T-helper 1 cell treated with Interleukin-12 subunit alpha and Interleukin-12 subunit beta and Interleukin-4 antibody, amounts not matched to agents 30 ng/mL and 1 ng/mL, for 36 hours (primary cell): ENCODE data around the gene OSBPL3. TPM values are rescaled to one million over a fixed set of nuclear protein-coding genes. Genes with fewer than 3 reads are reported as not detected.

Source experiments
- intact Hi-C: fragments of 100-400 bp; cut with micrococcal nuclease; formaldehyde crosslinking; loops from one replicate; pipeline ENCODE4 v1.15.1; 2024
- total RNA-seq: library from RNA; stranded (reverse); gene quantifications from 2 replicates; pipeline ENCODE4 v1.2.3, GENCODE V29; 2022

The OSBPL3 gene
- total RNA-seq, 1 donor from 2014 or later, result 74.0 TPM

DNA sequence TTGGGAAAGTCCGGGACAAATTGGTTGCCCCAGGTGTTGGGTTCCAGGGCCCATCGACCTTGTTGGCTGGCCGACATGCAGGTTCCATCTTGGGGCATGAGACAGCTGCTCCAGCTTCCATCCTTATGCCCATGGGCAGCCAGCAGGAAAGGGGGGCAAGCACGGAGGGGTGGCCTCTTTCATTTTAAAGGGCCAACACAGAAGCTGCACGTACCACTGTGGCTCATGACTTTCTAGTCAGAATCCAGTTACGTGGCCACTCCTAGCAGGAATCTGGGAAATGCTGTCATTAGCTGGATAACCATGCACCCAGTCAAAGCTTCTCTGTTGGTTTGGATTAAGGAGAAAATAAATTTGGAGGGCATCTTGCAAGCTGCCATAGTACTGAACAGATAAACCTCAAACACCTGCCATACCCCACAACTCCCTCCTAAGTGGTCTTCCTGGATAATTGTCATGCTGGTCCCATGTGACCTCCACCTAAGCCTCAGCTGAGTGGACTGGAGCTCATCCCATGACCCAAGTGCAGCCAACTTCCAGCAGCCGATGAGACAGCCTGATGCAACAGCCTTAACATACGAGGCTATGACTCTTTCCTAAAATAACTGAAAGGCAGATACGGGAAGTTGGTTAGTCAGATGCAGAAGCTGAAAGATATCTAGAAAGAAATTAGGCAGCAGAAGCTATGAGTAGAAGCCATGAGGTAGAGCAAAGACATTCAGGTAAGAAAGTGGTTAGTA, 201.3 kb downstream of the OSBPL3 start:
- intact Hi-C loops, result no loop called here

DNA sequence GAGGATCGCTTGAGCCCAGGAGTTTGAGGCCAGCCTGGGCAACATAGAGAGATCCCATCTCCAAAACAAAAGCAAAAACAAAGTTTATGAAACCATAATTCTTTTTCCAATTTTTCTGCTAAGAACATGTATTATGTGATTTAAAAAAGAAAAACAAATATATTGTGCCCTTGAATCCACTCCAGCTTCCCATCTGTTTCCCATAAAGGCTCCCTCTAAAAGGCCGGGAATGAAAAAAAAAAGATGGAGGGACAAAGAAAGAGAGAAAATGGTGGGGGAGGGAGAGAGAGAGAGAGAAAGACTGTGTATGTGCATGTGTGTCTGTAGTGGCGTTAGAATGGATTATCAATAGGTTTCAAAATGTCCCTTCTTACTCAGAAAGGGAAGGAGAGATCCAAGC, 202.2 kb downstream of the OSBPL3 start:
- intact Hi-C loops, result no loop called here

DNA sequence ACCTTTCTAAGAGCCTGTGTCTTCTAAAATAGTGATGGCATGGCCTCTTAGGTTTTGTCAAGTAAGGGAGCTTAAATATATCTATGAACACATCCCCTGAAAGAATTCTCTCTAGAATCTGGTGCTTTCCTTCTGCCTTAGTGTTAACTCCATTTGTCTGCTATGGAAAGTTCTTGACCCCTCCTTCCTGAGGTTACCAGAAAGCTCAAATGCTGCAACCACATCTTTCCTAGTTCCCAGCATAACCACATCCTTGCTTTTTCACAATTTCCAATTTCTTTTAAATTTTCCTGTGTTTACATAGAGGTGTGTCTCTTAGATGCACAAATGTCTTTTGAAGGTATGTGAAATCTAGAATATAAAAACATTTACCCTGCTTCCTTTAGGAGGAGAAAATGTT, 206.3 kb downstream of the OSBPL3 start:
- intact Hi-C loops, result no loop called here

DNA sequence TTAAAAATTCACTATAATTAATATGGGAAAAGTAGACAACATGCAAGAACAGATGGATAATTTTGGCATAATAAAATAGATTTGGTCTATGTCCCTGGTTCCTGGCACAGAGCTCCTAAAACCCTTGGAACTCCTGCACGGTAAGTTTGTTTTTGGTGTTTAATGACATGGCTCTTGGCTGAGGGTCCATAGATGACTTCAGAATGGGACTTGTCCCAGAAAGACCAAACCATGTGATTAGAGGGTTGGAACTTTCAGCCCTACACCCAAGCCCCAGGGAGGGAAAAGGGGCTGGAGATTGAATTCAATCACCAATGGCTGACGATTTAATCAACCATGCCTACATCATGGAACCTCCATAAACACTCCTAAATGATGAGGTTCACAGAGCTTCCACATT, 210.1 kb downstream of the OSBPL3 start:
- intact Hi-C loops, result loop anchor here (2.0 kb wide), 1 partner anchor 15 kb away; no protein-coding TSS in a partner anchor

DNA sequence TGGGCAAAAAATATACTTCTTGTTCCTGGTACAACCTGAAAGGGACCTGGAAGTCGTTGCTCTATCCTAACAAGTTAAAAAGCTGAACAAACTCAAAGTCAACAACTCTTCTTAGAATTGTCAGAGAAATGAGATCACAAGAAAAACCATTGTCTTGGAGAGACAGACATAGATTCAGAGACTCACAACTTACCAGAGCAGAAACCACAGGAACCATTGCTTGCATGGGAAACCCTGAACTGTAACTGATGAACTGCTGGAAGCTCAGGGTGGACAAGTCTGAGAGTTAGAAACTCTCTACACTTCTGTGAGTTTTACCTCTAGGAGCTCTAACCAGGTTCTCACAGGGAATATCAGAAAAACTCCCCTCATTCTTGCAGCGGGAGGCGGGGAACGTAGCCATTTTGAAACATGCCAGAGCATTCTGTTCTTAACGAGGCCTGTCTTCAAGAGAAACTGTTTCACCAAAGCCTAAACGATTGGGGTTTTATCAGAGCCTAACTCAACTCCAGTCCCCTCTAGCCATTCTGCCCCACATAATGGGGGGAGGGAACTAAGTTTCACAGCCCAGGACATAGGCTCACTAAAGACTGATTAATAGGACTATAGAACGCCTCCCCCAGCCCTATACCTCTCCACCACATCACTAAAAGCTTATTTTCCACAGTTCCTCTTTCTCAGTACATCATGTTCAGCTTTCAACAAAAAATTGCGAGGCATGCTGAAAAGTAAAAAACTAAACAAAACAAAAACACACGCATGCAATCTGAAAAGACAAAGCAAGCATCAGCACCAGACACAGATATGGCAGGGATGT, 210.8 kb downstream of the OSBPL3 start:
- intact Hi-C loops, result loop anchor here (2.0 kb wide), 1 partner anchor 14 kb away; no protein-coding TSS in a partner anchor

DNA sequence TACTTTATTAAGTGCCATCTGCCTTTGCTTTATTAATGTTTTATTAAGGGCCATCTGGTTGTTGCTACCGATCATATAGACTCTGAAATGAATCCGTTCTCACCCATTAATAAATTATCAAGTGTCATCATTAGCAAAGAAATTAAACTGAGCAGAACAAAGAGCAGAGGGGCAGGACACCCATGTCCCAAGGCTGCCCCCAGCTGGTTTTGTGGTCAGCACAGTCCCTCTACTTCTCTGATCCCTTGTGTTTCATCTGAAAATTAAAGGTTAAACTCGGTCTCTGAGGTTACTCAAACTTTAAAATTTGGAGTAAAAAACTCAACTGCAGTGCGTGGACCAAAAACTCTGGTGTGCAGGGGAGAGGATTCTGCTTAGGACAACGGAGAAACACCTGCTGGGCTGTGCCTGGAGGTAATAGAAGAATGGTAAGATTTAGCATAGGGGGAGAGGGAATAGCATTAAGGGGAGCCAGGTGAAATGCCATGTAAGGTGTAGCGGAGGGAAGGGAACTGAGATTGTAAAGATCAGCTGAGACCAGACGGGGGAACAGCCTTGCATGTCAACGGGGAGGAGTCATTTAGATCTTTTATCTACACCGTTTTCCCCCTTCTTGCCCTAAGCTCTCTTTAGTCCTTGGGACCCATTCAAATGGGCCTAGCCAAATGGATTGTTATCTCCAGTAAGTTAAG, 212.0 kb downstream of the OSBPL3 start:
- intact Hi-C loops, result loop anchor here (2.0 kb wide), 1 partner anchor 13 kb away; no protein-coding TSS in a partner anchor

DNA sequence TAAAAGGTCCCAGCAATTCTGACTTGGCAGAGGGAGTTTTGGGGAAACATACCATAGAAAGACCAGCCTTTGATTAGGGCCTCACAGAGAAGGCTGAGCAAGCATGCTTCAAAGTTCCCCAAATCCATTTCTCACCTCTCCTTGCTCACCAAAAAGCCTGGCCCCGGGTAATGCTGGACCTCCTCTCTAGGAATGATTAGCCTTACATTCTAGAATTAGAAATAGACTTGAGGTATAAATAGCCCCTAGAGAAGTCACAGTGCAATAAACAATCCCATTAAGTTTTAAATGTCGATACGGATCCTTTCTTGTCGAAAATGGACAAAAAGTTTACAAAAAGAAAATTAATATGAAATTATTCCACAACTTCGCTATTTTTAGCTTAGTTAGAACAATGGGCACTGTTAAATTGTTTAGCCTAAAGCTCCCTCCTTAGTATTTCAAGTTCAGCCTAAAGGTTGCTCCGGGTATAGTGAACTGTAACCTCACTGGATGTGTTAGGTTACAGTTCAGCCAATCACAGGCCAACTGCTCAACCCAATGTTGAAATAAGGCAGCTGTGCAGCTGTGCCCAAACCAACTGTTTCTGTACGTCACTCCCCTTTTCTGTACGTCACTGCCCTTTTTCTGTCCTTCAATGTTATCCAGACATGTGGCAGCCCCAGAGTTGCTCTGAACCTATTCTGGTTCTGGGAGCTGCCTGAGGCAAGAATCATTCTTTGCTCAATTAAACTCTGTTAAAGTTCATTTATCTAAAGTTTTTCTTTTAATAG, 214.8 kb downstream of the OSBPL3 start:
- intact Hi-C loops, result no loop called here

DNA sequence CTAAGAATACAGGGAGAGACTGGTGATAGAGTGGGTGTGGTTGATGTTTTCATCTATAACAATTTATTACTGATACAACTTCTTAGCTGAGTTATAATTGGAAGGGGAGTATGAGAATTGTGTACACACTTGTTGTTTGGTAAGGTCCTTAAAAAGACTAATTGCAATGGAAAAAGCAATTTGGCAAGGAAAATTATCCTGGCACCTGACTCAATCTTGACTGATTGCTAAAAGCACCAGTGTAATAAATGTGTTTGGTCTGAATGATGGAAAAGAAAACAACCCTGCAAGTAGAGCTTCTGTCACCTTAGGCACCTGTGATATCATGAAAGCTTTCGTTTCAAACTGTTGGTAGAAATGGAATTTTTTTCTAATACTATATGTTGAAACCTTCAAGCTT, 216.0 kb downstream of the OSBPL3 start:
- intact Hi-C loops, result no loop called here

DNA sequence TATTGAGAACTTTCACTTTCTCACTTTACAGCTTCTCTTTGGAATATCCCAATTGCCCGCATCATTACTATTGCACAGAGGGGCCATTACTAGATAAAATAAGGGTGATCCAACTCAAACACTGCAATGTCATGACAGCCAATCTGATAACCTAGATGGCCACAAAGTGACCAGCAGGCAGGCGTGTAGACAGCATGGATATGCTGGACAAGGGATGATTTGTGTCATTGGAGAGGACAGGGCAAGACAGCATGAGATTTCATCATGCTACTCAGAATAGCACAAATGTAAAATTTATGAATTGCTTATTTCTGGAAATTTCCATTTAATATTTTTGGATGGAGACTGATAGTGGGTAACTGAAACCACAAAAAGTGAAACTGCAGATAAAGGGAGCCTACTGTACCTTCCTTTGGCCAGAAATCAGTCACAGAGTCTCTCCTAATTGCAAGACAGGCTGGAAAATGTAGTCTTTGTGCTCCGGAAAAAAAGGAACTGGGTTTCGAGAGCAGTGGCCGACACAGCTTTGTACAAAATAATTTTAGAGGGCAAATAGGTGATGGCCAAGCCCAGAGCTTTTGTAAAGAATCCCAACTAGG, 216.6 kb downstream of the OSBPL3 start:
- intact Hi-C loops, result no loop called here

DNA sequence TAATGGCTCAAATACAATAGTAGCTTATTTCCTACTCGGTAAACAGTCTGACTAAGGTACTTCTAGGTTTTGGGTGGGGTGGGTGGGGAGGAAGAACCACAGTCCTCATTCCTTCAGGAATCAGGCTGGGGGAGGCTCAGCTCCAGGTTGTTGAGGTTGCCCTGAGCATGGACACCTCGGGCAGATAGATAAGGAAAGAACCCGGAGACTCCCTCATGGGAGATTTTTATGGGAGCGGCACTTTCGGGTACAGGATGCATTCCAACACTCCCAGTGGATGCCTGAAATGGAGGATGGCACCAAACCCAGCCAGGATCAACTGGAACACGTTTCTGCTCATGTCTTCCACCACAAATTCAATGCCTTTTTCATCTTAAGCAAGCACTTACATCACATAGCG, 217.2 kb downstream of the OSBPL3 start:
- intact Hi-C loops, result no loop called here

DNA sequence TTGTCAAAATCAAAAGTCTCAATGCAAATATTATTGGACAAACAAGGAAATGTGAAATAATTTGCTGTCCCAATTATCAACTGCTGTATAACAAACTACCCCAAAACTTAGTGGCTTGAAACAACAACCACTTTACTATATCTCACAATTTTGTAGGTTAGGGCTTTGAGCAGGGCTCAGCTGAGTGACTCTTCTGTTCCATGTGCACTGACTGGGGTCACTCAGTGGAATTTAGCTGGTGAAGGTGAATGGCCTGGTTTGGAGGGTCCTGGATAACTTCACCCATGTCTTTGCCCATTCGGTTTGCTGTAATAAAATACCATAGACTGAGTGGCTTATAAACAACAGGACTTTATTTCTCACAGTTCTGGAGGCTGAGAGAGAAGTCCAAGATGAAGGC, 219.0 kb downstream of the OSBPL3 start:
- intact Hi-C loops, result no loop called here

DNA sequence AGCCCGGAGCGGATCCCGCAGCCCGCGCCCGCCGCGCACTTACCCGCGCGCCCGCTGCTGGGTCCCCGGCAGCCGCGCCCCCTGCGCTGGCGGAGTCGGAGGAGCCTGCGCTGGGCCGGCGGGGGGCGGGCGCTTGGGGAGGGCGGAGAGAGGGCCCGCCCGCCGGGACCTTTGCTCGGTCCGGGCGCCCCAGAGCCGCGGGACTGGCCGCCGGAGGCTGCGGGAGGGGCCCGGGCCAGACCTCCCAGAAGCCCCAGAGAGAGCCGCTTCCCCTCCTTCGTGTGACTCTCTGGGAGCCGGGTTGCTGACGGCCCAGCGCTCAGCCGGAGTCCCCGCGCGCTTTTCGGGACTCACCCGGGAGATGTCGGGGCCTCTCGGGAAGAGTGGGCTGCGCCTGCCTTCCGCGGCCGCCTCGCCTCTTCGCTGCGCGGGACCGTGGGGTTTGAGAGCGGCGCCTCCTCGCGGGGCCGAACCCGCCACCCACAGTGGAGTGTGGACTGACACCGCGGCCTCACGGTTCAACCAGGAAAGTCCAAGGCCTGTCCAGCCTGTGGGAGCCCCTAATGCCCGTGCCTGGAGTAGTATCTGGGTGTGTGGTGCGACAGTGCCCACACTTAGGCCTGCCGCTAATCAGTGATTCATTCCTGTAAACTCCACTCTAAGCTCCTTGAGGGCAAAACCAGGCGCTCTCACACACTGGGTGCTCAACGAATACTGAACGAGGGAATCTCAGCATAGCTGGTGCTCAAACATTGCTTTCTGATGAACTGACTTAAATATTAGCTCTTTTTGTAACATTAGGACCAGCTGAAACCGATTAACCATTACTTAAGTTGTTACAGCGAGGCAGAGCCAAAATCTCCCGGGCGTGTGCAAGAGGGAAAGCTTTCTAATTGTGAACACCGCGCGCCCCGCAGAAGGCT, 222.4 kb downstream of the OSBPL3 start, which contains the start of gene GSDME:
Gene GSDME, minus strand, starts transcription at position 112 of the 923 bp plus-strand sequence. CDS start 7,690 bp downstream, outside the sequence.
- intact Hi-C loops, result loop anchor here (2.0 to 5.0 kb wide), 4 partner anchors 150 to 1287 kb away; partner anchors contain the start of genes FAM221A and IGF2BP3

DNA sequence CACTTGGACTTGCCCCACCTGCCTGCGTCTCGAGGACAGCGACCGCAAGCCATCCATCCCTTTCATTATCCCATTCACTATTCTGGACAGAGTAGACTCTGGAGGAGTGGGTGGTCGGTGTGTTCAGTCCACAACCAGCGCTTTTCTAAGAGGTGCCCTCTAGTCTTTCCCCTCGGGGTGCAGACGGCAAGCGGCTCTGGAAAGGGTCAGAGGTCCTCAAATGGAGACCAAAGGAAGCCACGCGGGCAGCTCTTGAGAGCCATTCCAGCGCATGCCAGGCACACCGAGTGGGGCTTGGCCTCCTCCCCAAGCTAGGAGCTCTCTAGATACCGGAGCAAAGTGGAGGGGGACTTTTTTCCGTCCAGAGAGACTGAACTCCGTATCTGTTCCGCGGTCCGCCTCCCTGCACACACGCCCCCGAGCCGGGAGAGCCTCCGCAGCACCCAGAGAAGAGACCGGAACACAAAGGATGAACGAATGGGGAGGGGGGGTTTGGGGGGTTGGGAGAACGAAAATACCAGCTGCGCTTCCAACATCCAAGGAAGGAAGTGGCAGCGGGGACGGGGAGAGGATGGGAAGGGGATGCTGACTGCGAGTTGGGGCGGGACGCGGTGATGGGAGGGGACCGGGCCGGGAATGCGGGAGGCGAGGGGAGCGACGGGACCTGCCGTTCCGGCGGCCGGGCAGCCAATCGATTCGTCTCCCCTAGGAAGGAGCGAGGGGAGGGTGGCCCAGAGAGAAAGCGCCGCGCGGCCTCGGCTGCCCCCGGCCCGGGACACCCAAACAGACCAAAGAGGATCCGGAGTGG, 223.2 kb downstream of the OSBPL3 start:
- intact Hi-C loops, result loop anchor here (2.0 to 5.0 kb wide), 4 partner anchors 151 to 1286 kb away; partner anchors contain the start of genes FAM221A and IGF2BP3

DNA sequence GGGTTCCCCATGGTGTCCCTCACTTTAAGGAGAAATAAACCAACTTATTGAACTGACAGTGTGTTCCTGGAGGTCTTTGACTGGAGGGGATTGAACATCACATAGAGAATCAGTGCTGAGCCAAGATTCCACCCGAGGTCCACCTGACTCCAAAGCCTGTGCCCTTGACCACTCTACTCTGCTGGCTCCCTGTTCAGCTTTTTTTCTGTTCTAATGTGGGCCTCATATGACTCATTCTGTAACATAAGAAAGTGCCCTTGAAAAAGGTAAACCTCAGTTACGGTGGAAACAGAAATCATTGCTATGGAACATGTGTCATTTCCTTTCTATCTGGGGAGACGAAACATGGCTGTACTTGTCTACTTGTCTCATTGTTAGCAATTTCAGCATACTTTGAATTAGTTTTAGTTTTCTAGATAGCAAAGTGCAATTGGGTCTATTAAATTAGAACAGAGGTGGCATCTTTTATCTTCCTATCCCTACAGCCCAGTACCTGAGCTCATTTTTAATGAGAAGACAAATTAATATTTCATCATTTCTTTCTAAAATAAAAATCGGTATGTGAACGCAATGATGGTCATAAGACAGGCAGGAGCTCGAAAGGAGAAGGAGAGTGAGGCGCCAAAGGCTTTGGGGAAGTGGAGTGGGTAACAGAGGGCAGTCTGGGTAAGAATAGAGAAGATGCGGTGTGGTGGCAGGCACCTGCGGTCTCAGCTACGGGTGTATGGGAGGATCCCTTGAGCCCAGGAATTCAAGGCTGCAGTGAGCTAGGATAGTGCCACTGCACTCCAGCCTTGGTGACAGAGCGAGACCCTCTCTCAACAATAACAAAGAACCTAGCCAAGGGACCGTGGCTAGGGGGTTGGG, 224.2 kb downstream of the OSBPL3 start:
- intact Hi-C loops, result loop anchor here (1.0 to 5.0 kb wide), 10 partner anchors 13 to 1285 kb away; partner anchors contain the start of genes CYCS, FAM221A, IGF2BP3 and OSBPL3

DNA sequence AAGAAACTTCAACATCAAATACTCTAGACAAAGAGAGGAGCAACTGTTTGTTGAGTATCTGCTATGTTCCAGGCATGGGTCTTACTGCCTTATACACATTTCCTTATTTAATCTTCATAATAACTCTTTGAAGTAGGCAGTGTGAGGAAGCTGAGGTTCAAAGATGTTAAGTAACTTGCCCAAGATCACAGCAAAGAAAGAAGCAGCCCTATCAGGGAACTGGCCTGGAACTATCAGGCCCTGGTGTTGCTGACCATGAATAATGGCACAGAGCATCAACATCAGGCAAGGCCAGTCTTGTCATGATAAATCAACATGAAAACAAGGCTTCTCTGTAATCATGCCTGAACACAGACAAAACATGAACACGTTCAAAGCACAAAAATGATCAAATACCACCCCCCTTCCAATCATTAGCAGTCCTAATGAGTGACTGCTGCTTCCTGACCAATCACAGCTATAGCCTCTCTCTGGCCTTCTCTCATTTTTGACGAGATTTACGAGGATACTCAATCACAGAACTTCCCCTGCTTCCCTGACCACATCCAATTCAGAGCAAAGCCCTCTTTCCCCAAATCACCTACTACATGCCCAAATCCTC, 225.0 kb downstream of the OSBPL3 start:
- intact Hi-C loops, result loop anchor here (1.0 to 5.0 kb wide), 8 partner anchors 14 to 1073 kb away; partner anchors contain the start of genes CYCS, FAM221A and OSBPL3

DNA sequence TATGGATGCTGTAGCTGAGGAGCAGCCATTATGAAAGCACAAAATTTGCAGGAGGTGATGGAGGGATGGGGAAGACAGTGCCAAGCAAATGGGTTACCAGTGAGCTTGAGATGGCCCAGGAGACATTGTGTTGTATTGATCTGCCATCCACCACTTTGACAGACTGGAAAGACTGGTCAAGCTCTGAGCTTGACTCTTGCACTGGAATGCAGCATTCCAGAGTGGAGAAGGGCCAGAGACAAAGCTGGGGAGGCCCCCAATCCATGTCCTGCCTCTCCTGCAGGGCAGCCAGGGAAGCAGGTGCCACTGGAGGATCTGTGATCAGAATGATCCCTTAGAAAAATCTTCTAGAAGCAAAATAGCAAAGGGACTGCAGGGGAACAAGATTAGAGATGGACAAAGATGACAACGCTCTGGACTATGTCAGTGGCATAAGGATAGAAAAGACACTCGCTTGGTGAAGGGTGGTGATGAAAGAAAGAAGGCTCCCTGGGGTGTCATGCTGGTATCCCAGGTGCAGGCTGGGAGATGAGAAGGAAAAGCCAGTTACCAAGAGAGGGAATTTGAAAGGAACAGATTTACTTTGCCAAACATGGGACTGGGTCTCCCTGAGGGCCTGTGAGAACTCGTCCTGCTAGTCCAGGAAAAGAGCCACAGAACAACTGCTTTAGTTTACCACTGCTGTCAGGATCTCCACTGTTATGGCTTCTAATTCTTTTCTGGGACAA, 227.7 kb downstream of the OSBPL3 start:
- intact Hi-C loops, result no loop called here
